Right ventricle myocardium inferior (tissue), 1 donor: ENCODE measurements around the gene FPR1. TPM values are rescaled to one million over a fixed set of nuclear protein-coding genes. Genes with fewer than 3 reads are reported as not detected.
"Not testable (repeated sequence)": the region's sequence is repeated elsewhere in the genome, so short reads cannot be mapped to it uniquely, and the experiment has no call there.

ENCODE experiments used
- ATAC-seq: fragments of 200-7000 bp; cut with Tn5 transposase; one replicate; pipeline ENCODE4 v1.9.1; 2020; ENCODE audit warnings: mild to moderate bottlenecking, moderate library complexity
- DNase-seq: peaks from one replicate; pipeline ENCODE4 v3.0.0; 2021; ENCODE audit errors: missing footprints
- intact Hi-C: fragments of 100-400 bp; cut with DNase I; formaldehyde crosslinking; loops from one replicate; pipeline ENCODE4 v1.11.0; 2022
- total RNA-seq: library from RNA; stranded (reverse); fragmentation: NEBNext Ultra II Directional; extraction: Animal tissue kit (Norgen Biotek cat#: 25700); gene quantifications from one replicate; pipeline ENCODE4 v1.2.1, GENCODE V29; 2021
- donor health status: DM: no; HTN: yes; CAD: no; lungs with severe emphysema.

Gene FPR1
- total RNA-seq, 1 donor from 2014 or later, result 5.3 TPM

GRCh38 chr19:51743405-51743804 lies 8.3 kb downstream of the FPR1 start:
- no peak for ATAC-seq
- intact Hi-C loops, result no loop called here
- DNase-seq, result no peak

- DNase-seq, result no peak
- intact Hi-C loops, result no loop called here
Measured at GRCh38 chr19:51742789-51743188, 8.9 kb downstream of the FPR1 start.

GRCh38 chr19:51740356-51740755 lies 11.3 kb downstream of the FPR1 start:
- intact Hi-C loops, result no loop called here
- DNase-seq (no peak), ATAC-seq (no peak)

More at GRCh38 chr19:51742789-51743188, 8.9 kb downstream of the FPR1 start:
- no peak for ATAC-seq

GRCh38 chr19:51739466-51740213 lies 12.0 kb downstream of the FPR1 start:
- intact Hi-C loops, result no loop called here
- no peak for DNase-seq
- no peak for ATAC-seq

GRCh38 chr19:51738523-51738922 lies 13.2 kb downstream of the FPR1 start:
- DNase-seq, ATAC-seq, intact Hi-C loops: not testable (repeated sequence)

GRCh38 chr19:51737924-51738323 lies 13.8 kb downstream of the FPR1 start:
- DNase-seq (no peak), ATAC-seq (no peak)
- intact Hi-C loops, result no loop called here

- ATAC-seq, result no peak
- intact Hi-C loops, result no loop called here
- DNase-seq, result no peak
Measured at GRCh38 chr19:51737389-51737788, 14.3 kb downstream of the FPR1 start.

- DNase-seq, result peak; percentile 88
- ATAC-seq, result peak; percentile 48
- intact Hi-C loops, result no loop called here
Measured at GRCh38 chr19:51735759-51736449, 15.8 kb downstream of the FPR1 start.

GRCh38 chr19:51733742-51734522 lies 17.7 kb downstream of the FPR1 start:
- ATAC-seq (no peak), DNase-seq (no peak)
- intact Hi-C loops, result no loop called here

- intact Hi-C loops, result no loop called here
- no peak for ATAC-seq
- no peak for DNase-seq
Measured at GRCh38 chr19:51729781-51730180, 21.9 kb downstream of the FPR1 start.

GRCh38 chr19:51727349-51727880 lies 24.3 kb downstream of the FPR1 start:
- ATAC-seq, result no peak

GRCh38 chr19:51726049-51726448 lies 25.6 kb downstream of the FPR1 start:
- peak; percentile 75 for ATAC-seq
- peak; percentile 73 for DNase-seq
- intact Hi-C loops, result no loop called here

More at GRCh38 chr19:51727349-51727880, 24.3 kb downstream of the FPR1 start:
- DNase-seq, result no peak
- intact Hi-C loops, result no loop called here

- intact Hi-C loops, result no loop called here
- ATAC-seq (no peak), DNase-seq (no peak)
Measured at GRCh38 chr19:51724543-51724942, 27.1 kb downstream of the FPR1 start.

- ATAC-seq (no peak), DNase-seq (no peak)
- intact Hi-C loops, result no loop called here
Measured at GRCh38 chr19:51722492-51722891, 29.2 kb downstream of the FPR1 start.

- DNase-seq (no peak), ATAC-seq (no peak)
- intact Hi-C loops, result no loop called here
Measured at GRCh38 chr19:51721905-51722304, 29.8 kb downstream of the FPR1 start.

- intact Hi-C loops, result no loop called here
- DNase-seq (no peak), ATAC-seq (peak; percentile 18)
Measured at GRCh38 chr19:51719251-51719988, 32.3 kb downstream of the FPR1 start.

- no peak for ATAC-seq
Measured at GRCh38 chr19:51716925-51717324, 34.8 kb downstream of the FPR1 start.

GRCh38 chr19:51715850-51716249 lies 35.8 kb downstream of the FPR1 start:
- ATAC-seq, result no peak
- intact Hi-C loops, result no loop called here
- DNase-seq, result no peak

More at GRCh38 chr19:51716925-51717324, 34.8 kb downstream of the FPR1 start:
- DNase-seq, result no peak
- intact Hi-C loops, result no loop called here

GRCh38 chr19:51714848-51715247 lies 36.8 kb downstream of the FPR1 start:
- intact Hi-C loops, result loop anchor here (5.0 kb wide), 1 partner anchor 62 kb away; no protein-coding TSS in a partner anchor
- ATAC-seq, result no peak
- no peak for DNase-seq
